ENCODE results near the gene GNG8.

Gene GNG8

GRCh38 chr19:46606019-46606418, 30.0 kb downstream of the GNG8 start:
- DNase-seq (ENCODE audit: low read depth, low spot score), result no peak
- no peak overlapping the region for H3K27ac ChIP-seq

GRCh38 chr19:46605356-46605821, 30.6 kb downstream of the GNG8 start:
- no peak for DNase-seq (ENCODE audit: low read depth, low spot score)
- no peak overlapping the region for H3K27ac ChIP-seq

GRCh38 chr19:46604781-46605355, 31.1 kb downstream of the GNG8 start:
- DNase-seq (ENCODE audit: low read depth, low spot score), result no peak

GRCh38 chr19:46603752-46604231, 32.2 kb downstream of the GNG8 start:
- no peak for DNase-seq (ENCODE audit: low read depth, low spot score)
- H3K27ac ChIP-seq, result no peak overlapping the region

More at GRCh38 chr19:46604781-46605355, 31.1 kb downstream of the GNG8 start:
- H3K27ac ChIP-seq, result no peak overlapping the region

GRCh38 chr19:46603195-46603637, 32.8 kb downstream of the GNG8 start:
- H3K27ac ChIP-seq, result no peak overlapping the region
- no peak for DNase-seq (ENCODE audit: low read depth, low spot score)

- DNase-seq (ENCODE audit: low read depth, low spot score), result no peak
- H3K27ac ChIP-seq, result peak overlapping the region; percentile 91
Observed at GRCh38 chr19:46602392-46603194, 33.4 kb downstream of the GNG8 start.

GRCh38 chr19:46601318-46602224, 34.4 kb downstream of the GNG8 start, which contains the start of gene CALM3:
CALM3 (plus strand) TSS chr19:46601330; CDS start chr19:46601435, 105 bp downstream.
- peak within 1 kb of the TSS; percentile 91 for H3K27ac ChIP-seq
- no peak for DNase-seq (ENCODE audit: low read depth, low spot score)

GRCh38 chr19:46600384-46601317, 35.4 kb downstream of the GNG8 start:
- H3K27ac ChIP-seq, result peak overlapping the region; percentile 91
- peak; percentile 90 for DNase-seq (ENCODE audit: low read depth, low spot score)

GRCh38 chr19:46599716-46600373, 36.2 kb downstream of the GNG8 start:
- peak overlapping the region; percentile 91 for H3K27ac ChIP-seq
- DNase-seq (ENCODE audit: low read depth, low spot score), result no peak

- no peak overlapping the region for H3K27ac ChIP-seq
- DNase-seq (ENCODE audit: low read depth, low spot score), result no peak
Observed at GRCh38 chr19:46598372-46598917, 37.6 kb downstream of the GNG8 start.

- no peak for DNase-seq (ENCODE audit: low read depth, low spot score)
Observed at GRCh38 chr19:46596008-46596407, 40.0 kb downstream of the GNG8 start.

GRCh38 chr19:46591870-46592269, 44.1 kb downstream of the GNG8 start:
- no peak for DNase-seq (ENCODE audit: low read depth, low spot score)

More at GRCh38 chr19:46596008-46596407, 40.0 kb downstream of the GNG8 start:
- no peak overlapping the region for H3K27ac ChIP-seq

GRCh38 chr19:46591254-46591653, 44.7 kb downstream of the GNG8 start:
- H3K27ac ChIP-seq, result no peak overlapping the region
- DNase-seq (ENCODE audit: low read depth, low spot score), result no peak

More at GRCh38 chr19:46591870-46592269, 44.1 kb downstream of the GNG8 start:
- no peak overlapping the region for H3K27ac ChIP-seq

GRCh38 chr19:46587861-46588260, 48.1 kb downstream of the GNG8 start:
- no peak for DNase-seq (ENCODE audit: low read depth, low spot score)
- H3K27ac ChIP-seq, result no peak overlapping the region

GRCh38 chr19:46586294-46586693, 49.7 kb downstream of the GNG8 start:
- no peak for DNase-seq (ENCODE audit: low read depth, low spot score)

GRCh38 chr19:46585539-46585938, 50.5 kb downstream of the GNG8 start:
- no peak overlapping the region for H3K27ac ChIP-seq
- no peak for DNase-seq (ENCODE audit: low read depth, low spot score)

More at GRCh38 chr19:46586294-46586693, 49.7 kb downstream of the GNG8 start:
- H3K27ac ChIP-seq, result no peak overlapping the region

All from epithelial cell of prostate (primary cell).